Cerebellar cortex (tissue), 1 donor: ENCODE data around the gene TICRR.

ENCODE experiments used
- DNase-seq: peaks from one replicate; pipeline ENCODE4 v3.0.0-alpha.2; 2015; ENCODE audit warnings: low spot score

Gene TICRR

DNA sequence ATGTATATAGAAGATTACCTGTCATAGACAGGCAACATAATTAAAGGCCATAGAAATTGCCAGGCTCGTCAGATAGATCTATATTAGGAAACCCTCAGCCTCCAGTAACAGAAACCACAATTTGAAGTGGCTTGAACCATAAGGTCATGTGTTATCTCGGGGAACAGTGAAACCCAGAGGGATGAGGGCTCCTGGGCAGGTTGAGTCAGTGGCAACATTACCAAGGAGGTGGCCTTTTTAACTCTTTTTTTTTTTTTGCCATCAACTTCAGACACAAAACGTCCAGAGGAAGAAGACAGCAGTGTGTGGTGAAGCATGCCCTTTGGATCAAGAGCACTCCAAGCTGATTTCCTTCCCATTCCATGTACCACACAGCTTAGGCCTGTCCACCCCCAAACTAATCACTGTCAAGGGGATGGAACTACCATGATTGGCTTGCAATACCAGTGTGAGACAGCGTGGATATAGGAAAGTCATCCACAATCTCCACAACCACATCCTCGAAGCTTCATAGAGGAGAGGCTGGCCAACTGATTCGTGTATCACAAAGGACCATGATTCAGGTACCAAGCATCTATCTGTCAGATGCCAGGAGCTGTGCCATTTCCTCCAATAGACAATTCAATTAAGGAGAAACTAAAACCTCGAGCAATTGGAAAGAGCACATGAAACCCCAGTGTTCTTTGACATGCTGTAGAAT lies 81.0 kb downstream of the TICRR start:
- no peak for DNase-seq

DNA sequence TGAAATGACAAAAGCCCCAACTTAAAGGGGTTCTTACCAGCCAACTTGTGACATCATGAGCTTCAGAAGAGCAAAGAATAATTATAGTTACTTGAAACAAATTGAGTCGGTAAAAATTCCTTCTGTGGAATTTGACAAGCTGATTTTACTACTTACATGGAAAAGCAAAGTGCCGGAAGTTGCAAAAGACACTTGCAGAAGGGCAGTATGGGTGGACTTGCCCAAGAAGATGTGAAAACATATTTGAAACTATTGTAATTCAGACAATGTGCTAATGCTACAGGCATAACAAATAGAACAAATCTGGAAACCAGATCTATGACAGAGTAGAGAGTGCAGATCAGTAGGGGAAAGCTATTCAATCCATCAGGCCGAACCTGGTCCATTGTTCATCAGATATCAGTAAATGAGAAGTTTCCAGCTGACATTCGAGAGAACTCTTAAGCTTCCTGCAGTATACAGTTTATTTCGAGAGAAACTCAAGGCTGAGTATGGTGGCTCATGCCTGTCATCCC lies 82.5 kb downstream of the TICRR start:
- no peak for DNase-seq

DNA sequence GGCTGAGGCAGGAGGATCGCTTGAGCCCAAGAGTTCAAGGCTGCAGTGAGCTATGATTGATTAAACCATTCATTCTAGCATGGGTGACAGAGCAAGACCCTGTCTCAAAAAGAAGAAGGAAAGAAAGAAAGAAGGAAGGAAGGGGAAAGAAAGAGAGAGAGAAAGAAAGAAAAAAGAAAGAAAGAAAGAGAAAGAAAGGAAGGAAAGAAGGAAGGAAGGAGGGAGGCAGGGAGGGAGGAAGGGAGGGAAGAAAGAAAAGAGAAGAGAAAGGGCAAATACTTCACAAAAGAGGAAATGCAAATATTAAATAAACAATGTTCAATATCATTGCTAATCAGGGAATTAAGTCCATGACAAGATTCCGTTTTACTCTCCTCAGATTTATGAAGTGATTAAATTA lies 84.0 kb downstream of the TICRR start:
- DNase-seq: no peak

DNA sequence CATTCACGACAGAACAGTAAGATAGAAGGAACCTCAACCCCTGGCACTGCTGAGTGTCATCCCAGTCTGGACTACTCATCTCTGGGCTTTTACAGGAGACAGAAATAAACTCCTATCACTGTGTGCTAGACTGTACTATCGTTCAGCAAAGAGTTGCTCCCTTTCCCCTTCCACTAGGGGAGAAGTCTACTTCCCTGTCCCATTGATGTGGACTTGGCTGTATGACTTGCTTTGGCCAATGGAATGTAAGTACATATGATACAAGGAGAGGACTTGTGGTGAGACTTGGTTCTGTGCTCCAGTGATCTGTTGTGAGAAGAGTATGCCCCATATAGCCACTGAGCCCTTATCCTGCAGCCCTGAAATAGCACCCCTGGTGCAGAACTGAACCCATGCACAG lies 85.3 kb downstream of the TICRR start:
- no peak for DNase-seq

- DNase-seq: no peak
These were observed 87.8 kb downstream of the TICRR start for GRCh38 chr15:89662893-89663626.

- DNase-seq: no peak
These were observed 89.4 kb downstream of the TICRR start for GRCh38 chr15:89664441-89665350.

- no peak for DNase-seq
These were observed 90.3 kb downstream of the TICRR start for GRCh38 chr15:89665449-89666181.

- no peak for DNase-seq
These were observed 91.1 kb downstream of the TICRR start for GRCh38 chr15:89666184-89666857.

GRCh38 chr15:89666858-89667705 lies 91.8 kb downstream of the TICRR start:
- no peak for DNase-seq

DNA sequence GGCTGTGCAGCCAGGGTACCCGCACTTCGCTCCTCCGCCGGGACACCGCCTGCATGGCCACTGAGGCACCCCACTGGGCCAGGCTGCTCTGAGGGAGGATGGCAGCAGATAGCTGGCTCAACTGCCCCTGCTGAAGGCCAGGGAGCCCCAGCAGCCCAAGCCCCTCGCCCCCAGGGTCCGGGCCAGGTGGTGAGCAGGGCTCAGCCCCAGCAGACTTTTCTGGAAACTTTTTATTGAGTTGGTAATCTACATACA lies 92.4 kb downstream of the TICRR start:
- DNase-seq: no peak

DNA sequence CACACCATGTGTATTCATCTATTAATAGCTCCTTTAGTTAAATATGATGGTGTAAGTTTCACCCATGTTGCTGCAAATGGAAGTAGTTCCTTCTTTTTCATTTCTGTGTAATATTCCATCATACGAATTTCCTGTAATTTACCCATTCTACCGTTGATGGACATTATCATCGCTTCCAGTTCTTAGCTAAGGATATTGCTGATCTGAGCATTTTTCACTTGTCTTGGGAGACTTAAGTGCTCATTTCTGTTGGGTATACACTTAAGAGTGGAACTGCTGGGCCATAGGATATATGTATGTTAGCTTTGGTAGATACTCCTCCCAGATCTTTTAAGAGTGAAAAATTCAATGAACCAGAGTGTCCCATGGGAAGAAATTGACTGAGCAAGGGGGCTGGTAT lies 92.9 kb downstream of the TICRR start:
- DNase-seq: no peak

GRCh38 chr15:89669309-89669865 lies 94.1 kb downstream of the TICRR start:
- no peak for DNase-seq

DNA sequence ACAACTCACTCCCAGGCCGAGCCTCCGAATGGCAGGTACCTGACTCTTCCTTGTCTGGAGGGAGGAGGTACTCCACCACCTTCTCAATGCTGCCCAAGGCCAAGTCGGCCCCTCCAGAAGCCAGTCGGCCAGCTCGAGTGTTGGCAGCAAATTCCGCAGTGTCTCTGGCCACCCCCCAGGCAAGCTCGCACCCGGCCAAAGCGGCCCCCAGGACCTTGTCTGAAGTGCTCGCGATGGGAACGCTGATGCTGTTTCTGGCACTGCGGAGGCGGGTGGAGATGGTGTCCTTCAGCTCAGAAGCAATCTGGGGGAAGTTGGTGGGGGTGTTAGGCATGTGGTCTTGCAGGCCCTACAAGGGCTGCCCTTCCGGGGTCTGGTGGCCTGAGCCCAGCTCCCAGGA lies 94.7 kb downstream of the TICRR start:
- no peak for DNase-seq

- no peak for DNase-seq
These were observed 95.8 kb downstream of the TICRR start for GRCh38 chr15:89670971-89671560.

- no peak for DNase-seq
These were observed 96.4 kb downstream of the TICRR start for GRCh38 chr15:89671687-89672086.

GRCh38 chr15:89672221-89673164 lies 97.2 kb downstream of the TICRR start:
- DNase-seq: no peak

GRCh38 chr15:89673165-89673512 lies 97.9 kb downstream of the TICRR start:
- peak; percentile 36 for DNase-seq

DNA sequence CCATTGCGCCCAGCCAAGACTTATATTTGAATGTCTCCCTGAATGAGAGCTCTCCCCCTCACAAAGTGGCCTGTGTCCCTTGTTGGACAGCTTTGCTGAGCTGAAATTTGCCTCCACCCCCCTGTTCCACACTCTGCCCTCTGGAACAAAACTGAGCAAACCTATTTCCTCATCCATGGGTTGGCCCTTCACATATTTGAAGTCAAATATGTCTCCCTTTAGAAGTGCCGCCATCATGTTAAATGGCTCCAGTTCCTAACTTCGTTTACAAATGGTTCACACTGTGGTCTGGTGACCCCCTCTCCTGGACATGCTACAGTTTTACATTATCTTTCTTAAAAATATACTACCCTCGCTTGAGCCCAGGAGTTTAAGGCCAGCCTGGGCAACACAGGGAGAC lies 99.3 kb downstream of the TICRR start:
- DNase-seq: no peak

- DNase-seq: no peak
These were observed 100.3 kb downstream of the TICRR start for GRCh38 chr15:89675606-89676005.
